IMR-90 (cell line): Measurements from ENCODE around the gene PDCD1.

ENCODE experiments used
- BHLHE40 ChIP-seq: fragments of 150-350 bp; IDR thresholded peaks from 2 replicates; pipeline ENCODE4 v1.6.1; 2016; ENCODE audit warnings: mild to moderate bottlenecking, low read depth, low read length
- CEBPB ChIP-seq: IDR thresholded peaks from 2 replicates; pipeline ENCODE4 v1.6.1; 2012; ENCODE audit warnings: low read depth, low read length, improper control_type of control experiment
- CTCF ChIP-seq: conservative IDR thresholded peaks from 2 replicates; pipeline ENCODE4 v1.5.1; 2012; ENCODE audit warnings: mild to moderate bottlenecking, low read depth, low read length, improper control_type of control experiment
- MXI1 ChIP-seq: IDR thresholded peaks from 2 replicates; pipeline ENCODE4 v1.6.1; 2012; ENCODE audit warnings: low read depth, mild to moderate bottlenecking, low read length, moderate library complexity, borderline replicate concordance
- POLR2A ChIP-seq: IDR thresholded peaks from 2 replicates; pipeline ENCODE4 v1.6.1; 2012; ENCODE audit warnings: mild to moderate bottlenecking, low read depth, low read length
- RAD21 ChIP-seq: IDR thresholded peaks from 2 replicates; pipeline ENCODE4 v1.6.1; 2012; ENCODE audit warnings: low read length, improper control_type of control experiment
- RFX5 ChIP-seq: IDR thresholded peaks from 2 replicates; pipeline ENCODE4 v1.8.0; 2012; ENCODE audit warnings: low read depth, mild to moderate bottlenecking, low read length, moderate library complexity
- SMC3 ChIP-seq: fragments of 150-350 bp; IDR thresholded peaks from 2 replicates; pipeline ENCODE4 v1.6.1; 2016; ENCODE audit warnings: low read depth, mild to moderate bottlenecking, antibody characterized with exemption, low read length, moderate library complexity

GRCh38 chr2:241827394-241827793 is 31.3 kb downstream of the PDCD1 start:
- no peak for TF ChIP-seq RFX5
- no peak for TF ChIP-seq MXI1
- no peak for TF ChIP-seq CTCF
- TF ChIP-seq CEBPB, result no peak
- no peak for TF ChIP-seq SMC3
- TF ChIP-seq POLR2A, result no peak
- TF ChIP-seq BHLHE40, result no peak
- TF ChIP-seq RAD21, result no peak
